Measurements from ENCODE around the gene PDE4D. TPM values are rescaled to one million over a fixed set of nuclear protein-coding genes. Genes with fewer than 3 reads are reported as not detected.

PDE4D gene
- total RNA-seq (1 to 10 TPM; 2.8 to 7.1 (median 3.4) TPM), polyA plus RNA-seq (1 to 10 TPM; 1.5 to 2.2 TPM)

GRCh38 chr5:59893429-59894227, at the start of gene PDE4D:
TSS of gene PDE4D (minus strand) at chr5:59893726.
- intact Hi-C loops (cut with DNase I): no loop called here
- ATAC-seq: peak; percentile 88 to 99 (median 95)

GRCh38 chr5:59937633-59938032, 44.1 kb upstream of the PDE4D start:
- ATAC-seq: no peak
- Histone ChIP-seq H3K9me3 (no peaks in the 10 kb centered on the region), H3K27ac (no peak overlapping the region), H3K36me3 (no peaks in the 10 kb centered on the region), H3K4me3 (no peak overlapping the region), H3K27me3 (no peaks in the 10 kb centered on the region), H3K4me1 (no peaks in the 10 kb centered on the region)
- FAIRE-seq: no peak
- TF ChIP-seq CTCF (IDR thresholded peaks at IDR 0.05): no peak
- intact Hi-C loops (cut with DNase I): no loop called here
- 67 to 83% methylated on average over 3 of the region's 3 CpGs for WGBS, 2 donors
- DNase-seq: no peak

More at GRCh38 chr5:59893429-59894227, at the start of gene PDE4D:
- Histone ChIP-seq H3K27ac (no peak within 1 kb of the TSS), H3K4me1 (no peaks in the 10 kb centered on the region), H3K4me3 (peak within 1 kb of the TSS; percentile 5 to 53 (median 24)), H3K36me3 (no peaks in the 10 kb centered on the region), H3K27me3 (peaks cover 0 to 27% (median 5%) of the 10 kb centered on the region in 4 donors), H3K9me3 (no peaks in the 10 kb centered on the region)
- 1% methylated on average over 45 to 63 of the region's 63 CpGs for WGBS, 2 donors
- no peak for FAIRE-seq
- TF ChIP-seq CTCF (IDR thresholded peaks at IDR 0.05): no peak
- DNase-seq: peak; percentile 47 to 90 (median 68)

GRCh38 chr5:59923465-59923864, 29.9 kb upstream of the PDE4D start:
- no peaks in the 10 kb centered on the region for H3K36me3 ChIP-seq
- peak in 1 of 4 donors; percentile 35 for ATAC-seq
- WGBS, 2 donors: 80 to 88% methylated on average over 3 of the region's 3 CpGs
- intact Hi-C loops (cut with DNase I): no loop called here
- H3K4me1 ChIP-seq: no peaks in the 10 kb centered on the region
- H3K27me3 ChIP-seq: no peaks in the 10 kb centered on the region
- H3K4me3 ChIP-seq: no peak overlapping the region
- no peak for TF ChIP-seq CTCF (IDR thresholded peaks at IDR 0.05)
- FAIRE-seq: no peak
- no peak for DNase-seq
- no peaks in the 10 kb centered on the region for H3K9me3 ChIP-seq
- no peak overlapping the region for H3K27ac ChIP-seq

- Histone ChIP-seq H3K36me3 (no peaks in the 10 kb centered on the region), H3K4me1 (no peaks in the 10 kb centered on the region), H3K4me3 (no peak overlapping the region), H3K27ac (no peak overlapping the region), H3K27me3 (no peaks in the 10 kb centered on the region), H3K9me3 (no peaks in the 10 kb centered on the region)
- ATAC-seq: no peak
- DNase-seq: no peak
- TF ChIP-seq CTCF (IDR thresholded peaks at IDR 0.05): no peak
- FAIRE-seq: no peak
- intact Hi-C loops (cut with DNase I): no loop called here
- WGBS, 2 donors: 55 to 63% methylated on average over 1 of the region's 1 CpG
Measured at GRCh38 chr5:59922220-59922619, 28.7 kb upstream of the PDE4D start.

GRCh38 chr5:59921816-59922215, 28.3 kb upstream of the PDE4D start:
- ATAC-seq: no peak
- WGBS, 2 donors: 76 to 84% methylated on average over 6 of the region's 6 CpGs
- H3K9me3 ChIP-seq: no peaks in the 10 kb centered on the region
- H3K4me3 ChIP-seq: no peak overlapping the region
- TF ChIP-seq CTCF (IDR thresholded peaks at IDR 0.05): no peak
- no peak overlapping the region for H3K27ac ChIP-seq
- no peak for DNase-seq
- H3K4me1 ChIP-seq: no peaks in the 10 kb centered on the region
- no peaks in the 10 kb centered on the region for H3K27me3 ChIP-seq
- no peaks in the 10 kb centered on the region for H3K36me3 ChIP-seq
- intact Hi-C loops (cut with DNase I): no loop called here
- FAIRE-seq: no peak

Data from pancreas (tissue), 10 donors.